Measurements from ENCODE around the gene DERL3.

The DERL3 gene

GRCh38 chr22:23840026-23840425, 1.2 kb upstream of the DERL3 start:
- Histone ChIP-seq H3F3A (ENCODE audit: insufficient read depth, low read length) (no peaks in the 10 kb centered on the region), H3K36me3 (ENCODE audit: insufficient read depth, low read length) (peaks cover 26% of the 10 kb centered on the region; the same call in 1 of the 2 replicates), H4K20me1 (ENCODE audit: insufficient read depth, low read length) (no peaks in the 10 kb centered on the region), H3K27ac (ENCODE audit: low read depth, low read length, poor library complexity, severe bottlenecking) (peak overlapping the region; percentile 97), H3K27me3 (ENCODE audit: insufficient read depth, low read length) (no peaks in the 10 kb centered on the region), H3K9me3 (ENCODE audit: low read length) (no peaks in the 10 kb centered on the region), H3K4me1 (ENCODE audit: insufficient read depth, low read length, severe bottlenecking) (peaks cover 64% of the 10 kb centered on the region), H3K4me3 (ENCODE audit: low read depth, low read length, poor library complexity, severe bottlenecking) (no peak overlapping the region), H2AFZ (ENCODE audit: low read length) (no peak overlapping the region), H3K79me2 (ENCODE audit: insufficient read depth, low read length) (no peaks in the 10 kb centered on the region), H3K9me2 (ENCODE audit: low read depth, low read length) (no peaks in the 10 kb centered on the region), H3K4me2 (ENCODE audit: low read length) (peak overlapping the region; percentile 76; the same call in 1 of the 2 replicates), H3K9ac (ENCODE audit: low read length) (peak overlapping the region; percentile 54; the same call in 1 of the 2 replicates)
- TF ChIP-seq EZH2 (IDR thresholded peaks at IDR 0.05; ENCODE audit: borderline replicate concordance, low read length), result no peak
- TF ChIP-seq CTCF (IDR thresholded peaks at IDR 0.05; ENCODE audit: low read length), result no peak

- Histone ChIP-seq H3K4me2 (ENCODE audit: low read length) (peak overlapping the region; percentile 76), H3K27ac (ENCODE audit: low read depth, low read length, poor library complexity, severe bottlenecking) (peak overlapping the region; percentile 97), H3K9ac (ENCODE audit: low read length) (peak overlapping the region; percentile 62)
These were observed 710 bp downstream of the DERL3 start for GRCh38 chr22:23837911-23838680.

GRCh38 chr22:23837496-23837859, 1.3 kb downstream of the DERL3 start:
- Histone ChIP-seq H3F3A (ENCODE audit: insufficient read depth, low read length) (no peaks in the 10 kb centered on the region), H3K9me3 (ENCODE audit: low read length) (no peaks in the 10 kb centered on the region), H3K9ac (ENCODE audit: low read length) (peak overlapping the region; percentile 62; the same call in 1 of the 2 replicates), H3K4me1 (ENCODE audit: insufficient read depth, low read length, severe bottlenecking) (peaks cover 42% of the 10 kb centered on the region), H3K36me3 (ENCODE audit: insufficient read depth, low read length) (peaks cover 50% of the 10 kb centered on the region), H3K4me2 (ENCODE audit: low read length) (peak overlapping the region; percentile 76), H3K79me2 (ENCODE audit: insufficient read depth, low read length) (no peaks in the 10 kb centered on the region), H3K27me3 (ENCODE audit: insufficient read depth, low read length) (no peaks in the 10 kb centered on the region), H2AFZ (ENCODE audit: low read length) (no peak overlapping the region), H3K27ac (ENCODE audit: low read depth, low read length, poor library complexity, severe bottlenecking) (peak overlapping the region; percentile 97), H3K9me2 (ENCODE audit: low read depth, low read length) (no peaks in the 10 kb centered on the region), H3K4me3 (ENCODE audit: low read depth, low read length, poor library complexity, severe bottlenecking) (peak overlapping the region; percentile 55), H4K20me1 (ENCODE audit: insufficient read depth, low read length) (no peaks in the 10 kb centered on the region)
- no peak for TF ChIP-seq CTCF (IDR thresholded peaks at IDR 0.05; ENCODE audit: low read length)
- no peak for TF ChIP-seq EZH2 (IDR thresholded peaks at IDR 0.05; ENCODE audit: borderline replicate concordance, low read length)

More at GRCh38 chr22:23837911-23838680, 710 bp downstream of the DERL3 start:
- peaks cover 44% of the 10 kb centered on the region for H3K36me3 ChIP-seq (ENCODE audit: insufficient read depth, low read length)
- no peaks in the 10 kb centered on the region for H3F3A ChIP-seq (ENCODE audit: insufficient read depth, low read length)
- H3K79me2 ChIP-seq (ENCODE audit: insufficient read depth, low read length), result no peaks in the 10 kb centered on the region
- no peaks in the 10 kb centered on the region for H3K27me3 ChIP-seq (ENCODE audit: insufficient read depth, low read length)
- H2AFZ ChIP-seq (ENCODE audit: low read length), result no peak overlapping the region
- H3K4me1 ChIP-seq (ENCODE audit: insufficient read depth, low read length, severe bottlenecking), result peaks cover 46% of the 10 kb centered on the region
- TF ChIP-seq EZH2 (IDR thresholded peaks at IDR 0.05; ENCODE audit: borderline replicate concordance, low read length), result no peak
- TF ChIP-seq CTCF (IDR thresholded peaks at IDR 0.05; ENCODE audit: low read length), result no peak
- no peaks in the 10 kb centered on the region for H3K9me2 ChIP-seq (ENCODE audit: low read depth, low read length)
- H4K20me1 ChIP-seq (ENCODE audit: insufficient read depth, low read length), result no peaks in the 10 kb centered on the region
- peak overlapping the region; percentile 55 for H3K4me3 ChIP-seq (ENCODE audit: low read depth, low read length, poor library complexity, severe bottlenecking)
- H3K9me3 ChIP-seq (ENCODE audit: low read length), result no peaks in the 10 kb centered on the region
